SU-DHL-6 (cell line): ENCODE results near the gene NIF3L1.

Experiments
- H2AFZ ChIP-seq: fragments of 200-600 bp; sonication (generic); 2 replicates; pipeline ENCODE4 v1.6.1; 2014; ENCODE audit warnings: low read depth, mild to moderate bottlenecking, moderate library complexity, mixed read lengths, antibody characterized with exemption, low read length; ENCODE audit not compliant: severe bottlenecking
- H3F3A ChIP-seq: fragments of 200-600 bp; shearing (Covaris generic); 2 replicates; pipeline ENCODE4 v1.6.0; 2016; ENCODE audit warnings: antibody characterized with exemption, mild to moderate bottlenecking; ENCODE audit not compliant: insufficient read depth
- H3K27ac ChIP-seq: fragments of 200-600 bp; sonication (generic); 2 replicates; pipeline ENCODE4 v1.5.1; 2016; ENCODE audit warnings: low read depth, mild to moderate bottlenecking, low read length, moderate library complexity, mixed read lengths
- H3K27me3 ChIP-seq: fragments of 200-600 bp; sonication (generic), shearing (Covaris generic); 2 replicates; pipeline ENCODE4 v1.6.0; 2014; ENCODE audit warnings: mild to moderate bottlenecking, low read length
- H3K36me3 ChIP-seq: fragments of 200-600 bp; sonication (generic); 2 replicates; pipeline ENCODE4 v1.6.1; 2014; ENCODE audit warnings: mild to moderate bottlenecking, low read length, mixed read lengths
- H3K4me2 ChIP-seq: fragments of 300-600, 200-600 bp; shearing (Covaris generic), sonication (generic); 2 replicates; pipeline ENCODE4 v1.6.0; 2014; ENCODE audit warnings: low read length, low read depth, mild to moderate bottlenecking; ENCODE audit not compliant: poor library complexity, severe bottlenecking
- H3K4me3 ChIP-seq: fragments of 200-600 bp; sonication (generic); 2 replicates; pipeline ENCODE4 v1.5.1; 2014; ENCODE audit warnings: antibody characterized with exemption, low read length, mild to moderate bottlenecking, mixed read lengths; ENCODE audit not compliant: insufficient read depth, poor library complexity, severe bottlenecking
- H3K79me2 ChIP-seq: fragments of 200-600 bp; sonication (generic); 2 replicates; pipeline ENCODE4 v1.6.1; 2014; ENCODE audit warnings: mild to moderate bottlenecking, low read length, moderate library complexity; ENCODE audit not compliant: insufficient read depth
- H3K9ac ChIP-seq: fragments of 200-600 bp; sonication (generic); 2 replicates; pipeline ENCODE4 v1.7.0; 2014; ENCODE audit warnings: mild to moderate bottlenecking, low read length
- H3K9me2 ChIP-seq: fragments of 200-600 bp; sonication (generic); replicated peaks from 2 replicates; pipeline ENCODE4 v1.6.1; 2014; ENCODE audit warnings: low read length; ENCODE audit not compliant: insufficient read depth
- H3K9me3 ChIP-seq: fragments of 200-600 bp; sonication (generic); 2 replicates; pipeline ENCODE4 v1.6.1; 2014; ENCODE audit warnings: low read length, mixed read lengths; ENCODE audit not compliant: insufficient read depth
- H4K20me1 ChIP-seq: fragments of 200-600 bp; sonication (generic); 2 replicates; pipeline ENCODE4 v1.6.1; 2014; ENCODE audit warnings: low read depth, mild to moderate bottlenecking, antibody characterized with exemption, low read length, moderate library complexity, mixed read lengths
- CTCF ChIP-seq: fragments of 200-600 bp; sonication (generic); IDR thresholded peaks from one replicate; pipeline ENCODE4 v1.5.1; 2017; ENCODE audit warnings: antibody characterized with exemption, mild to moderate bottlenecking, low read length, moderate library complexity; ENCODE audit not compliant: insufficient read depth, poor library complexity, severe bottlenecking
- EZH2phosphoT487 ChIP-seq: fragments of 200-600 bp; sonication (generic), shearing (Covaris generic); conservative IDR thresholded peaks from 2 replicates; pipeline ENCODE4 v1.6.1; 2018; ENCODE audit warnings: mild to moderate bottlenecking, antibody characterized with exemption, low read length, moderate library complexity, mixed read lengths

Gene NIF3L1

DNA sequence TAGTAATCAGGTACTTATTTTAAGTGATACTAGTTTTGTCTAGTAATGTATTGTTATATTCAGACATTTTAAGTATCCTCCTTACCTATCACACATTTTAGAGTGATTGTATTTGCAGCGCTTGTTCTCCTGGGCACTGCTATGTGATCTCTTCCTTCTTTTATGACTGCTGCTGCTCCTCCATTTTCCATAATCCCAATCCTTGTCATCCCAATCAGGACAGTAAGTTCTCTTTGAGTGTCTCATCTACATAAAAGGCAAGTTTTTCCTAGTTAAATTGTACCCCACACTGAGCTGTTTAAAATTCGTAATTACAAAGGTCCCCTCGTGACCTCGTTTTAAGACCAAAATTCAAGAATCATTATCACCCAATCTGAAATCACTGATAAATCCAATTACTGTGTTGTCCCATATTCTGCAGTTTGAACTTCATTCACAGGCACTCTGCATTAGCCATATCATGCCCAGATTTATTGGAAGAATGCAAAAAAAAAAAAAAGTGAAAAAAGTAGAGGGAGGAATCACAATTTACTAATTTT, 27.5 kb upstream of the NIF3L1 start:
- no peaks in the 10 kb centered on the region for H3K9me2 ChIP-seq
- 0 out of 2 replicates have a peak overlapping the region, but pooled peaks have one; percentile 2 for H3K27ac ChIP-seq
- H3K4me2 ChIP-seq: peak overlapping the region; percentile 89
- H3K79me2 ChIP-seq: peaks cover 77% of the 10 kb centered on the region
- H3K4me3 ChIP-seq: peak overlapping the region; percentile 89
- TF ChIP-seq CTCF: no peak
- no peak for TF ChIP-seq EZH2phosphoT487
- peaks cover 36% of the 10 kb centered on the region for H4K20me1 ChIP-seq
- no peaks in the 10 kb centered on the region for H3K27me3 ChIP-seq
- peaks cover 23% of the 10 kb centered on the region for H3F3A ChIP-seq
- peaks cover 56% of the 10 kb centered on the region for H3K36me3 ChIP-seq
- no peak overlapping the region for H2AFZ ChIP-seq
- H3K9me3 ChIP-seq: no peaks in the 10 kb centered on the region
- H3K9ac ChIP-seq: peak overlapping the region; percentile 97

DNA sequence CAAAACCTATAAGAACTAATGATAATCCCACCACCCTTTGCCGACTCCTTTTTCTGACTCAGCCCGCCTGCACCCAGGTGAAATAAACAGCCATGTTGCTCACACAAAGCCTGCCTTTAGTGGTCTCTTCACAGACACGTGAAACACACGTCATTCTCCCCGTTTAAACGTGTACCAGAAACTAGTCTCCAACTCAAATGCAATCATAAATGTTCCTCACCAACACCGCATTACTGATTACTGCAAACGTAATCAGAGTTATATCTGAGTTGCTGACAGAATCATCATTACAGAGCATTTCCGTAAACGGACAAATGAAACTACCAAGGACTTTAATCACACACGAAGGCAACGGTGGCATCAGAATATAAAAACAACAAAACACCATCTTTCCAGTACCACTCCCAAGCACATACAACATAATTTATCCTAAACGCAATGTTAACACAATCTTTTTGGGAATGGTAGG, 26.6 kb upstream of the NIF3L1 start:
- Histone ChIP-seq H3F3A (peaks cover 18% of the 10 kb centered on the region), H3K4me2 (peak overlapping the region; percentile 89), H3K79me2 (peaks cover 68% of the 10 kb centered on the region), H3K36me3 (peaks cover 47% of the 10 kb centered on the region), H3K27ac (peak overlapping the region; percentile 86), H3K4me3 (peak overlapping the region; percentile 89), H3K9ac (peak overlapping the region; percentile 97), H3K9me3 (no peaks in the 10 kb centered on the region), H3K27me3 (no peaks in the 10 kb centered on the region), H2AFZ (no peak overlapping the region), H4K20me1 (peaks cover 36% of the 10 kb centered on the region), H3K9me2 (no peaks in the 10 kb centered on the region)
- TF ChIP-seq EZH2phosphoT487 (no peak), CTCF (no peak)

GRCh38 chr2:200863782-200864175, 25.4 kb upstream of the NIF3L1 start:
- Histone ChIP-seq H3K27me3 (no peaks in the 10 kb centered on the region), H3K9me3 (no peaks in the 10 kb centered on the region), H4K20me1 (peaks cover 31% of the 10 kb centered on the region), H3K4me3 (peak overlapping the region; percentile 89), H3K4me2 (peak overlapping the region; percentile 89), H2AFZ (peak overlapping the region; percentile 57), H3K9me2 (no peaks in the 10 kb centered on the region), H3K9ac (peak overlapping the region; percentile 97), H3K79me2 (peaks cover 56% of the 10 kb centered on the region), H3K36me3 (peaks cover 35% of the 10 kb centered on the region), H3K27ac (peak overlapping the region; percentile 86), H3F3A (peaks cover 19% of the 10 kb centered on the region)
- TF ChIP-seq EZH2phosphoT487 (no peak), CTCF (no peak)
